SH-SY5Y (cell line): ENCODE results near the gene EIF4G3.

Experiments used
- GATA2 ChIP-seq: IDR thresholded peaks from 2 replicates; pipeline ENCODE4 v1.6.1; 2011; ENCODE audit warnings: mild to moderate bottlenecking, low read depth, low read length
- GATA3 ChIP-seq: IDR thresholded peaks from 2 replicates; pipeline ENCODE4 v1.6.1; 2011; ENCODE audit warnings: low read depth, mild to moderate bottlenecking, low read length, moderate library complexity

Gene EIF4G3

GRCh38 chr1:21104683-21105082, 72.0 kb downstream of the EIF4G3 start:
- TF ChIP-seq GATA3 (no peak), GATA2 (no peak)

GRCh38 chr1:21100481-21100921, 76.2 kb downstream of the EIF4G3 start:
- TF ChIP-seq GATA3 (no peak), GATA2 (no peak)

GRCh38 chr1:21099869-21100131, 76.9 kb downstream of the EIF4G3 start:
- TF ChIP-seq GATA3 (no peak), GATA2 (no peak)

GRCh38 chr1:21099034-21099868, 77.4 kb downstream of the EIF4G3 start:
- no peak for TF ChIP-seq GATA3
- TF ChIP-seq GATA2: no peak

GRCh38 chr1:21098186-21098915, 78.3 kb downstream of the EIF4G3 start:
- TF ChIP-seq GATA2 (no peak), GATA3 (no peak)

GRCh38 chr1:21097729-21098128, 79.0 kb downstream of the EIF4G3 start:
- TF ChIP-seq GATA3: no peak
- no peak for TF ChIP-seq GATA2

GRCh38 chr1:21095976-21096375, 80.7 kb downstream of the EIF4G3 start:
- TF ChIP-seq GATA3 (no peak), GATA2 (no peak)

- TF ChIP-seq GATA2 (no peak), GATA3 (no peak)
Observed at GRCh38 chr1:21090463-21090862, 86.2 kb downstream of the EIF4G3 start.

- TF ChIP-seq GATA2: no peak
- TF ChIP-seq GATA3: no peak
Observed at GRCh38 chr1:21089731-21090130, 87.0 kb downstream of the EIF4G3 start.

- TF ChIP-seq GATA2 (no peak), GATA3 (no peak)
Observed at GRCh38 chr1:21089299-21089698, 87.4 kb downstream of the EIF4G3 start.

- no peak for TF ChIP-seq GATA3
- TF ChIP-seq GATA2: no peak
Observed at GRCh38 chr1:21084111-21084810, 92.4 kb downstream of the EIF4G3 start.

- no peak for TF ChIP-seq GATA3
- TF ChIP-seq GATA2: no peak
Observed at GRCh38 chr1:21082073-21082472, 94.6 kb downstream of the EIF4G3 start.

GRCh38 chr1:21077085-21077484, 99.6 kb downstream of the EIF4G3 start:
- TF ChIP-seq GATA3: no peak
- no peak for TF ChIP-seq GATA2

- no peak for TF ChIP-seq GATA2
- no peak for TF ChIP-seq GATA3
Observed at GRCh38 chr1:21072721-21073120, 104.0 kb downstream of the EIF4G3 start.

- TF ChIP-seq GATA3: no peak
- TF ChIP-seq GATA2: no peak
Observed at GRCh38 chr1:21069549-21069948, 107.1 kb downstream of the EIF4G3 start.

GRCh38 chr1:21068937-21069336, 107.8 kb downstream of the EIF4G3 start:
- no peak for TF ChIP-seq GATA3
- no peak for TF ChIP-seq GATA2
